ENCODE data around the gene ARFGAP3. TPM values are rescaled to one million over a fixed set of nuclear protein-coding genes. Genes with fewer than 3 reads are reported as not detected.

The ARFGAP3 gene
- total RNA-seq, 1 experiment from 2014 or later, result 27.0 TPM

GRCh38 chr22:42874010-42874409 is 16.9 kb upstream of the ARFGAP3 start:
- Histone ChIP-seq H3K4me1 (ENCODE audit: control insufficient read depth, insufficient read depth, low read length) (no peaks in the 10 kb centered on the region; the same call in 1 of the 2 replicates), H3K27ac (ENCODE audit: low read length) (no peak overlapping the region), H3K9me3 (ENCODE audit: control insufficient read depth, insufficient read depth, low read depth, low read length) (no peaks in the 10 kb centered on the region), H3K27me3 (ENCODE audit: control insufficient read depth, insufficient read depth, low read length) (no peaks in the 10 kb centered on the region), H3K36me3 (ENCODE audit: control insufficient read depth, insufficient read depth, low read length) (no peaks in the 10 kb centered on the region; the same call in 1 of the 2 replicates), H3K4me3 (ENCODE audit: low read depth in 2 of 2, low read length in 2 of 2) (no peak overlapping the region)
- no peak for DNase-seq (ENCODE audit: low read depth, low spot score)
- BruUV-seq (replicated peaks), result no TSS peak
- intact Hi-C loops (cut with micrococcal nuclease; ENCODE audit: unreplicated experiment) (no loop called here), in situ Hi-C loops (cut with HindIII; ENCODE audit: low pct_unique_long_range_greater_than_20kb, low sequenced_read_pairs) (no loop called here)
- CTCF ChIA-PET, result interaction anchor here (0.5 kb wide), 1 partner anchor 51 kb away, joined by 4 read pairs; no protein-coding TSS in a partner anchor
- ATAC-seq, result no peak
- POLR2A ChIA-PET, result no interaction called here
- TF ChIP-seq CTCF (IDR thresholded peaks at IDR 0.05) (no peak), REST (IDR thresholded peaks at IDR 0.05; ENCODE audit: insufficient read depth in 1 of 2, low read depth in 2 of 2, low read length in 1 of 2) (no peak), POLR2AphosphoS5 (IDR thresholded peaks at IDR 0.05; ENCODE audit: low read depth, low read length) (no peak), TCF7L2 (IDR thresholded peaks at IDR 0.05; ENCODE audit: low read depth, low read length) (no peak), SIN3A (IDR thresholded peaks at IDR 0.05; ENCODE audit: borderline replicate concordance, insufficient read depth, low read depth, low read length) (no peak)

GRCh38 chr22:42873356-42873755 is 16.3 kb upstream of the ARFGAP3 start:
- no peaks in the 10 kb centered on the region for H3K9me3 ChIP-seq (ENCODE audit: control insufficient read depth, insufficient read depth, low read depth, low read length)
- H3K36me3 ChIP-seq (ENCODE audit: control insufficient read depth, insufficient read depth, low read length), result no peaks in the 10 kb centered on the region; the same call in 1 of the 2 replicates
- in situ Hi-C loops (cut with HindIII; ENCODE audit: low pct_unique_long_range_greater_than_20kb, low sequenced_read_pairs), result no loop called here
- no peaks in the 10 kb centered on the region for H3K27me3 ChIP-seq (ENCODE audit: control insufficient read depth, insufficient read depth, low read length)
- POLR2A ChIA-PET, result interaction anchor here (0.7 kb wide), 1 partner anchor 174 kb away, joined by 5 read pairs; no protein-coding TSS in a partner anchor
- intact Hi-C loops (cut with micrococcal nuclease; ENCODE audit: unreplicated experiment), result no loop called here
- H3K4me1 ChIP-seq (ENCODE audit: control insufficient read depth, insufficient read depth, low read length), result no peaks in the 10 kb centered on the region; the same call in 1 of the 2 replicates
- H3K4me3 ChIP-seq (ENCODE audit: low read depth in 2 of 2, low read length in 2 of 2), result no peak overlapping the region
- no TSS peak for BruUV-seq (replicated peaks)
- ATAC-seq (no peak), DNase-seq (ENCODE audit: low read depth, low spot score) (no peak)
- CTCF ChIA-PET, result interaction anchor here (0.5 to 0.6 kb wide), 2 partner anchors 44 to 52 kb away, joined by 3 to 4 read pairs; no protein-coding TSS in a partner anchor
- TF ChIP-seq CTCF (IDR thresholded peaks at IDR 0.05) (no peak), REST (IDR thresholded peaks at IDR 0.05; ENCODE audit: insufficient read depth in 1 of 2, low read depth in 2 of 2, low read length in 1 of 2) (no peak), POLR2AphosphoS5 (IDR thresholded peaks at IDR 0.05; ENCODE audit: low read depth, low read length) (no peak), SIN3A (IDR thresholded peaks at IDR 0.05; ENCODE audit: borderline replicate concordance, insufficient read depth, low read depth, low read length) (no peak), TCF7L2 (IDR thresholded peaks at IDR 0.05; ENCODE audit: low read depth, low read length) (no peak)
- H3K27ac ChIP-seq (ENCODE audit: low read length), result no peak overlapping the region
